H1 (cell line): Measurements from ENCODE around the gene APP. TPM values are rescaled to one million over a fixed set of nuclear protein-coding genes. Genes with fewer than 3 reads are reported as not detected.

Experiments
- CHD2 ChIP-seq: IDR thresholded peaks from 2 replicates; pipeline ENCODE4 v1.6.1; 2012; ENCODE audit warnings: low read length, improper control_type of control experiment
- KDM4A ChIP-seq: IDR thresholded peaks from one replicate; pipeline ENCODE4 v1.7.1; 2012; ENCODE audit warnings: low read depth, mild to moderate bottlenecking, moderate library complexity, low read length, inconsistent platforms; ENCODE audit not compliant: severe bottlenecking
- NRF1 ChIP-seq: IDR thresholded peaks from 2 replicates; pipeline ENCODE4 v1.6.1; 2011; ENCODE audit warnings: mild to moderate bottlenecking, low read depth, low read length, improper control_type of control experiment
- SAP30 ChIP-seq: fragments of 300-600 bp; sonication (generic); IDR thresholded peaks from 2 replicates; pipeline ENCODE4 v1.7.1; 2012; ENCODE audit warnings: low read length, moderate library complexity, mild to moderate bottlenecking, inconsistent platforms; ENCODE audit not compliant: insufficient read depth, insufficient replicate concordance
- SP2 ChIP-seq: IDR thresholded peaks from 2 replicates; pipeline ENCODE4 v1.6.1; 2012; ENCODE audit warnings: mild to moderate bottlenecking, low read length, inconsistent platforms
- TCF12 ChIP-seq: IDR thresholded peaks from 2 replicates; pipeline ENCODE4 v1.6.1; 2011; ENCODE audit warnings: low read depth, mild to moderate bottlenecking, low read length
- polyA plus RNA-seq, 7 experiments: library from polyadenylated mRNA; depleted of rRNA in 3 of 7; stranded (reverse) in 5 of 7; unstranded in 2 of 7; fragments of >200 nt in 5 of 7; fragments of 200-250 nt in 2 of 7; gene quantifications; 1 replicate in 5 of 7; 2 replicates in 1 of 7; 4 replicates in 1 of 7; pipeline versions ENCODE4 v1.2.1 to v1.2.3, GENCODE V29; 2011 to 2013; ENCODE audit warnings: missing spikeins in 2 of 7, mixed read lengths in 2 of 7
- total RNA-seq: library from RNA; stranded (reverse); fragmentation: NEBNext Ultra II Directional; extraction: Animal tissue kit (Norgen Biotek cat#: 25700); gene quantifications from 2 replicates; pipeline ENCODE4 v1.2.1, GENCODE V29; 2021
- TF ChIP-seq, protein P1 (sequence below): IDR thresholded peaks from 2 replicates; pipeline ENCODE4 v1.6.1; 2012; ENCODE audit warnings: inconsistent platforms

Gene APP
- total and polyA plus RNA-seq, 2 of the 8 experiments (the other 6 are each of a cell fraction or from before 2014, with no cell fraction given), result 375 to 551 TPM

DNA sequence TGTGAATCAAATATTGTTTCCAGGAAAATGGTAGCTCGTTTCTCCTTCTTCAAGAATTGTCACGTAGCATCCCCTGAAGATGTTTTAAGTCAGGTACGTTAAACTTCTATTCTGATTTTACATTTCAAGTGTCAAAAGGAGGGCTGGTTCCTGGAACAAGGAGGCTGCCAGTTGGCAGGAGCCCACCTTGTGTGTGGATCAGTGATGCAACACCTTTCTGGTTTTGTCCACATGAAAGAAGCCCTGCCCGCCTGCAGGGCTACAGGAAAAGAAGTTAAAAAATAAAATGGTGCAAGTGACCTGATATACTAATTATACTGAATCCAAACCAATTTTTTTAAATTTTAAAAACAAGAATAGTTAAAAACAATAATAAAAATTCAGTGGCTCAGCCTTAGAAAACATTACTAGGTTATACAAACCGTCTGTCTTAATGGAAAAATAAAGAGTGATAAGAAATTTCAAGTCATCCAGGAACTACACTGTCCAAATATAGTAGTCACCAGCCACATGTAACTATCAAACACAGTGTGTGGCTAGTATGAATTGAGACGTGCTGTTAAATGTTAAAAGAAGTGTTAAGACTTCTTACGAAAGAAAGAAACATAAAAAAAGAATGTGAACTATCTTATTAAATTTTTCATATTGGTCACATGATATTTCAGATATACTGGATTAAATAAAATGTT lies 123.1 kb downstream of the APP start (continued):
- TF ChIP-seq SAP30 (no peak), SP2 (no peak), KDM4A (no peak), NRF1 (no peak), CHD2 (no peak), TCF12 (no peak)
- TF ChIP-seq, protein P1, sequence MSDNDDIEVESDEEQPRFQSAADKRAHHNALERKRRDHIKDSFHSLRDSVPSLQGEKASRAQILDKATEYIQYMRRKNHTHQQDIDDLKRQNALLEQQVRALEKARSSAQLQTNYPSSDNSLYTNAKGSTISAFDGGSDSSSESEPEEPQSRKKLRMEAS, result no peak
